ENCODE measurements around the gene VAMP2. TPM values are rescaled to one million over a fixed set of nuclear protein-coding genes. Genes with fewer than 3 reads are reported as not detected.

VAMP2 gene
- total and polyA plus RNA-seq, 10 of the 15 experiments (the other 5 are each of a cell fraction or from before 2014, with no cell fraction given), result 3.0 to 35.2 (median 25.0) TPM

- TF ChIP-seq NKRF (conservative IDR thresholded peaks at IDR 0.05) (peak; percentile 89), POU2F2 (IDR thresholded peaks at IDR 0.05; ENCODE audit: borderline replicate concordance, low read depth, low read length) (peak; percentile 51; the same call in 1 of the 3 replicates), BACH1 (IDR thresholded peaks at IDR 0.05; ENCODE audit: borderline replicate concordance) (peak; percentile 93), BCLAF1 (IDR thresholded peaks at IDR 0.05) (0 out of 2 replicates have a peak, but pooled peaks have one; percentile 59), SIN3A (IDR thresholded peaks at IDR 0.05; ENCODE audit: low read depth, low read length) (0 out of 2 replicates have a peak, but pooled peaks have one; percentile 40), ZNF24 (IDR thresholded peaks at IDR 0.05) (peak; percentile 67), FOXM1 (IDR thresholded peaks at IDR 0.05; ENCODE audit: low read depth, low read length) (no peak), EP300 (IDR thresholded peaks at IDR 0.05; ENCODE audit: borderline replicate concordance in 1 of 2, control insufficient read depth in 1 of 2, low read depth in 2 of 2, low read length in 2 of 2) (no peak), ZNF217 (IDR thresholded peaks at IDR 0.05) (0 out of 2 replicates have a peak, but pooled peaks have one; percentile 53), CHD1 (IDR thresholded peaks at IDR 0.05; ENCODE audit: low read depth, low read length) (peak; percentile 32; the same call in 1 of the 2 replicates), IKZF1 (conservative IDR thresholded peaks at IDR 0.05) (peak; percentile 69), ZZZ3 (IDR thresholded peaks at IDR 0.05; ENCODE audit: control insufficient read depth, insufficient read length, low read depth) (no peak), POLR2AphosphoS2 (IDR thresholded peaks at IDR 0.05; ENCODE audit: low read depth, low read length) (peak; percentile 78; the same call in 1 of the 2 replicates), ATF7 (IDR thresholded peaks at IDR 0.05; ENCODE audit: low read depth) (no peak), SMARCA5 (IDR thresholded peaks at IDR 0.05) (peak; percentile 82), NR2F1 (conservative IDR thresholded peaks at IDR 0.05) (peak; percentile 68), BHLHE40 (IDR thresholded peaks at IDR 0.05; ENCODE audit: borderline replicate concordance in 1 of 2, low read depth in 2 of 2, low read length in 1 of 2) (peak; percentile 11 to 59; a peak in 3 of 4 replicates), SIX5 (IDR thresholded peaks at IDR 0.05; ENCODE audit: low read depth, low read length, severe bottlenecking) (no peak)
- TF ChIP-seq, protein P1, sequence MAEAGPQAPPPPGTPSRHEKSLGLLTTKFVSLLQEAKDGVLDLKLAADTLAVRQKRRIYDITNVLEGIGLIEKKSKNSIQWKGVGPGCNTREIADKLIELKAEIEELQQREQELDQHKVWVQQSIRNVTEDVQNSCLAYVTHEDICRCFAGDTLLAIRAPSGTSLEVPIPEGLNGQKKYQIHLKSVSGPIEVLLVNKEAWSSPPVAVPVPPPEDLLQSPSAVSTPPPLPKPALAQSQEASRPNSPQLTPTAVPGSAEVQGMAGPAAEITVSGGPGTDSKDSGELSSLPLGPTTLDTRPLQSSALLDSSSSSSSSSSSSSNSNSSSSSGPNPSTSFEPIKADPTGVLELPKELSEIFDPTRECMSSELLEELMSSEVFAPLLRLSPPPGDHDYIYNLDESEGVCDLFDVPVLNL (IDR thresholded peaks at IDR 0.05; ENCODE audit: low read depth, low read length), result no peak
- TF ChIP-seq, protein P2, sequence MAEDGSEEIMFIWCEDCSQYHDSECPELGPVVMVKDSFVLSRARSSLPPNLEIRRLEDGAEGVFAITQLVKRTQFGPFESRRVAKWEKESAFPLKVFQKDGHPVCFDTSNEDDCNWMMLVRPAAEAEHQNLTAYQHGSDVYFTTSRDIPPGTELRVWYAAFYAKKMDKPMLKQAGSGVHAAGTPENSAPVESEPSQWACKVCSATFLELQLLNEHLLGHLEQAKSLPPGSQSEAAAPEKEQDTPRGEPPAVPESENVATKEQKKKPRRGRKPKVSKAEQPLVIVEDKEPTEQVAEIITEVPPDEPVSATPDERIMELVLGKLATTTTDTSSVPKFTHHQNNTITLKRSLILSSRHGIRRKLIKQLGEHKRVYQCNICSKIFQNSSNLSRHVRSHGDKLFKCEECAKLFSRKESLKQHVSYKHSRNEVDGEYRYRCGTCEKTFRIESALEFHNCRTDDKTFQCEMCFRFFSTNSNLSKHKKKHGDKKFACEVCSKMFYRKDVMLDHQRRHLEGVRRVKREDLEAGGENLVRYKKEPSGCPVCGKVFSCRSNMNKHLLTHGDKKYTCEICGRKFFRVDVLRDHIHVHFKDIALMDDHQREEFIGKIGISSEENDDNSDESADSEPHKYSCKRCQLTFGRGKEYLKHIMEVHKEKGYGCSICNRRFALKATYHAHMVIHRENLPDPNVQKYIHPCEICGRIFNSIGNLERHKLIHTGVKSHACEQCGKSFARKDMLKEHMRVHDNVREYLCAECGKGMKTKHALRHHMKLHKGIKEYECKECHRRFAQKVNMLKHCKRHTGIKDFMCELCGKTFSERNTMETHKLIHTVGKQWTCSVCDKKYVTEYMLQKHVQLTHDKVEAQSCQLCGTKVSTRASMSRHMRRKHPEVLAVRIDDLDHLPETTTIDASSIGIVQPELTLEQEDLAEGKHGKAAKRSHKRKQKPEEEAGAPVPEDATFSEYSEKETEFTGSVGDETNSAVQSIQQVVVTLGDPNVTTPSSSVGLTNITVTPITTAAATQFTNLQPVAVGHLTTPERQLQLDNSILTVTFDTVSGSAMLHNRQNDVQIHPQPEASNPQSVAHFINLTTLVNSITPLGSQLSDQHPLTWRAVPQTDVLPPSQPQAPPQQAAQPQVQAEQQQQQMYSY (CRISPR knock-in tag; IDR thresholded peaks at IDR 0.05), result no peak
These were observed at the start of gene VAMP2 (continued) for GRCh38 chr17:8162233-8162996.

Measured in GM12878 (cell line).